Activated CD8-positive, alpha-beta memory T cell treated with anti-CD3 and anti-CD28 coated beads for 48 hours (primary cell): ENCODE measurements around the gene FXYD6.
A peak's percentile ranks its signal among the peaks of the same experiment; 100 is the strongest.

Source experiments
- DNase-seq, 3 experiments: peaks; one replicate each; pipeline ENCODE4 v3.0.0-alpha.2; 2020; ENCODE audit warnings: low read depth in 2 of 3, low spot score in 2 of 3

Gene FXYD6

DNA sequence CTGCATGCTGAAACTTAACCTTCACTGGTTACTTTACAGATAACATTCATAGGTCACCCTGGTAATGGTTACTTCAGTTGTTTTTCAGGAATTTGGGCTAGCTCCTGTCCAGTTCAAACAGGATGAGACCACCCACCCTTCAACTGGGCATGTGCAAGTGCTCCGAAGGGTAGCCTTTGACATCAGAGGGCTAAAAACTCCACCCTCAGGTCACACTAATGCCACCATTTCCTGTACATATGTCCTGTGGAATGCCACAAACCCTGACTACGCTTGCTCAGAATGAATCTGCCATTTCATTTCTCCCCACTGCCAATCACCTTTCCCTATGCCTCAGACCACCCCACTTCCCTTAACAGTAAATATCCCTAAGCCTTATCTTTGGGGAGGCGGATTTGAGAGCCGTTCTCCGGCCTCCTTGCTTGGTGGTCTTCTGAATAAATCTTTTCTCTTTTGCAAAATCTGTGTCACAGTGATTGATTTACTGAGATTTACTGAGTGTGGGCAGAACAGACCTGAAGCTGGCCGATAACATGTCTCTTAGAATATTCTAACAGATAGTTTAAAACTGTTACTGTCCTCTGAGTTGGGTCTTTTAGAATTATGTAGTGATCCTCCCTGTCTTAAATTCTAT is 26.6 kb downstream of the FXYD6 start:
- DNase-seq: no peak

DNA sequence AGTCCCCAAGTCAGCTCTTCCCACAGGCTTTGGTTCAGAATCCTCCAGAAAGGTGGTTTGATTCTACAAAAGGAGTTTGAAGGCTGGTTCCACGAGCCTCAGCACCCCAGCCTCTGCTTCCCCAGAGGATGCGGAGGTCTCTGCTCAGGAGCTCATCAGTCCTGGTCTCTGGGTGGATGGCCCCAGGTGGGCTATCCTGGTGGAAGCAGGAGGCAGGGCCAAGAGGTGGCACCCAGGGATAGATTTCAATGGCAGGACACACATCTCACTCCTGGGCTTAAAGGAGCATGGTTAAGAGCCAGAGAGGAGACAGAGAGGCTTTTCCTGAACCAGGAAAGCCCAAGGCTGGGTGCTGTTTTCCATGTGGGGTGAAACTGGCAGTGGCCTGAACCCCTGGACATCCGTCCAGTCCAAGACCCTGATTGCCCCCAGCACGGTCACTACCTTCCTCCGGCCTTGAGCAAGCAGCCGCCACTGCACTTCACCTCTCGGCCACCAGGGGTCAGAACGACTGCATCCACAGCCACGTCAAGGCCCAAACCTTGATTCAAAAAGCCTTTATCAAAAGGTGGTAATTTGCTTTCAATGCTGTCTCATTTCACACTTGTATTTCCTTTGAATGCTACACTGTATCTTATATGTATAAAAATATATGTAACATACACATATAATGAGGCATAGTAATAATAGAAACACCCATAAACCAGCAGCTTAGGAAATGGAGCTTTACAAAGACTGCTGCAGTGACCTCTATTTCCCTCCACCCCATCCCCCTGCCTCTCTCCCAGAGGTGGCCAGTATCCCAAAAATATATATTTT is 32.6 kb downstream of the FXYD6 start:
- DNase-seq: peak; percentile 43 to 90 (median 83)

DNA sequence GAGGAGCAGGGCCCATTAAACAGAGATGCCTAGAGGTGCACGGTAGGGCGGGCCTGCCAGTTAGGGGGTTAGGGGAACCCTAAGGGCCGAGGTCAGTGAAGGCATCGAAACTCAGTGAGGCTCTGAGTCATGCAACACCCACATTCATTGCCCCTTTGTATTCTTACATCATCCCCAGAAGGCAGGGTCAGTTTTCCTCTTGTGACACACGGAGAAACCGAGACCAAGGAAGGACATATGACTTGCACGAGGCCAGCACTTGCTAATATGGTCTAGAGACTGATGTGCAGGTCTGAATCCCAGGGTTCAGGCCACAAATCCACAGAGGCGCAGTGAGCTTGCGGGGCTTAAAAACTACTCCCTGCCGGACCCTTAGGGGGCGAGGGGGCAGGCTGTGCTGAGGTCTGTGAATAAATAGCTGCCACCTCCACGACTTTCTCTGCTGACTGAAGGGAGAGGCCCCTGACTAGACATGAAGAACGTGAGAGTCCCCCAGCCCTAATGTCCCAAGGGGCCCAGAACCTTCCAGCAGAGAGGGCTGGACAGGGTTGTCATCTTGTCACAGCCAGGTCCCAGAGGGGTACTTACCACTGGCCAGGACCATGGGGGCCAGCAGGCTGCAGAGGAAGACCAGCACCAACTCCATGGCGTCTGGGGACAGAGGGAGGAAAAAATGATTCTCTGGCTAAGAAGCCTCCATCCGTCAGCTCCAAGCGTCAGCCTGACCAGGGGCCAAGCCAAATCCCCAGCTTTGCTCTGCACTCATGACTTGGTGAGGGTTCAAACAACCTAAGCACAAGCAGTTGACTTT is 34.1 kb downstream of the FXYD6 start:
- DNase-seq: no peak

DNA sequence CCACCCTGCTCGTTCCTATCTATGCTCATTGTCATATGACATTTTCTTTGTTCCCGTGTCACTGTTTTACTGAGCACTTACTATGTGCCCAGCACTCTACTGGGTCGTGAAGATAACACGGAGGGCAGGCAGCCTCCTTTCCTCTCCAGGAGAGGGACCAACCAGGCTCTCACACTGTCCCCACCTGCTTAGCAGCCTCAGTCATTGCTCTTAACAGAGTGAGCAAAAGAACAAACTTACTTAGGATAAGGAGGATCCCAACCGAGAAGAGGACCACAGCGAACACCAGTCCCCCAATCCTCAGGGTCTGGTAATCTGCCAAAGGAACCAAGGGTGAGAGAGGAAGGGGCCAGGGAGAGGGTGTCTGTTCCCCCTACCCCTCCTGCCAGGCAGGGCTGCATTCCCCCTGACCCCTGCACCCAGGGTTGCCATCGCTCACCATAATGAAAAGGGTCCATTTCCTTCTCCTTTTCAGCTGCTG is 34.9 kb downstream of the FXYD6 start:
- DNase-seq: no peak

DNA sequence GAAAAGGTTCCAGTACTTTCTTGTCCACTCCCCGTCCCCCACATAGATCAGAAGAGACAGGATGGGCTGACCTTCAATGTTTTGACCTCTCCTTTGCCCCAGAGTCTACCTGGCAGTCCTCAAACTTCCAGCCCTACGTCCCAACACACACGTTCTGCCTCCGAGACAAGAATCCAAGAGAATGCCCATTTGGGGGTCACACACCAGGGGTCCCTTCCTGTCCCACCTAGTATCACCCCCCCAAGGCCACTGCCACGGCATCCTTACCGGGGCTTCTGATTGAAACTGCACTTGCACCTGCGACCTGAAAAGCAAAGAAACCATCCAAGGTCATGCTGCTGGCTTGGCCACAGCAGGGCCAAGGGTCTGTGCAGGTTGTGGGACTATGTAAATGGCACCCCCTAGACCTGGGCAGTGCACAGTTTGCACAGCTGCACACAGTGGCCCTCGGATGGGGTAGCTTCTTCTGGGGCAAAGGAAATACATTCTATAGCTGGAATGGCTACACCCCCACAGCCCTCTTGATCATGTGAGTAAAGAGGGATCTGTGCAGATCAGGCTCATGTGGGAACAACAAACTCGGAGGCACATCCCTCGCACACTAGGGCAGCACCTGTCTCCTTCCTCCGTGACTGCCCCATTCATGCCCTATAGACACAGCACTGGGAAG is 35.4 kb downstream of the FXYD6 start:
- no peak for DNase-seq

DNA sequence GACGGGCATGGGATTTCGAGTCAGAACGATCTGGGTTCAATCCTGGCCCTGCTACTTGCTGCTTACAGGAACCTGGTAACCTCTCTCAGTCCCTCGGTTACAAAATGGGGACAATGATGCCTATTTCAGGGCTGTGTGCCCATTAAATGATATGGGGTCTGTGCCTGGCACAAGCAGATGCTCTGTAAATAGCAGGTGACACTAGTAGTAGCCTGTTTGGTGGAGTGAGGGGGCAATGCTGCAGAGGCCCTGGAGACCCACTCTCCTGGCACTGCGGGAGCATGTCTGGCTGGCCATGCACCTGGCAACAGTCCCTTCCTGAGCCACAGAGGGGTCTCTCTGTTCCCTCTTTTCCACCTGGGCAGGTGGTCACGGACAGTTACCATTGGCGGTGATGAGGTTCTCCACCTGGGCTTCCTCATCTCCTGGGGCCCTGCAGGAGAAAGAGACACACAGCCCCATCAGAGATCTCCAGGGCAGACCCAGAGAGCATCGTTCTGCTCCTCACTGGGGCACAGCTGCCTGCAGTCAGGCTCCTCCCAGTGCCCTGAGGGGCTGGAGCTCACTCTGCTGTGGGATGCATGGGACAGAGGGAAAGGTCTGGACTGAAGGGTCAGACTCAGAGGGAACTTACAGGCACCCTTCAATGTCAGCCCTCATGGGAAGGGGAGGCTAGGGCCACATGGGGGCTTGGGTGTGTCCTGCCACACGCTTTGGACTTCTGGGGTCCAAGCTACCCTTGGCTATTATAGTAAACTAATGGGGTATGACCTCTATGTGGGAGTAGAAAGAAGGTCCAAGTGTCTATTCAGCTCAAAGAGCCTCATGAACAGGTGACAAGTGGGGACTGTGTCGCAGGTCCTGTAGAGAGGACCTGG is 36.3 kb downstream of the FXYD6 start:
- DNase-seq: no peak

DNA sequence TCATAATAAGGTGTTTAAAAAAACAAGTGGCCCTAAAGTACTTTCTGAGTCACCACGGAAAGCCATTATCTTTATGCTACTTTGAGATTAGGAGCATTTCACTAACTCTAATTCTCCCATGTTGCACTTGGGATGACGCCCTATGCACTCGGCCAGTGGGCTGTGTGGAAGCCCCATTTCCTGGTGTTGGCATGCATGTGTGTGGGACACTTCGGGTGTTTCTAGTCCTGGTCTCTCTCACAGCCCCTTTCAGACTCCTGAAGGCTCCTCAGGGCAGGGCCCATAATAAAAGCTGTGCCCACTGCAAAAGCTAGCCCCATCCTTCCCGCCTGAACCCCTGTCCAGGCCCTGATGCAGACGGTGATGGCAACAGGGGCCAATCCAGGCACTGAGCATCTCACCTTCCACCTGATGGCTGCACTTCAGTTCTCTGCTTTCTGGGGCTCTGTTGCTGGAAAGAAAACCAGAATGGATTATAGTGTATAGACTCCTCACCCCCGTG is 37.0 kb downstream of the FXYD6 start:
- DNase-seq: no peak

DNA sequence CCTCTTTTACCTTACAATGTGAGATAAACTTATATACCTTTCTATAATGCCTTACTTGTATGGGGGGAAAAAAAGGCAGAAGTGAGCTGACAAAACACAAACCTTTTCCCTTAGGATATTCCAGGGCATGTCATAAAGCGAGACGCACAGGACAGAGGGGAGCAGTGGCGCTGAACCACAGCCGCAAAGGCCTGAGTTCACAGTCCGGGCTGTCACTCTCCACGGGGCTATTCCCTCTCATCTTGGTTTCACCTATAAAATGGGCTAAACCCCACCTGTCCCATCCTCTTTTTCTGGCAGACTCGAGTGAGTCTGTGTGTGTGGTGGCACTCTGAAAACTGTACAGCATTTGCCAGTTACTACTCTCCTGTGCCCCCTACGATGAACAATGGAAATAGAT is 37.6 kb downstream of the FXYD6 start:
- no peak for DNase-seq

DNA sequence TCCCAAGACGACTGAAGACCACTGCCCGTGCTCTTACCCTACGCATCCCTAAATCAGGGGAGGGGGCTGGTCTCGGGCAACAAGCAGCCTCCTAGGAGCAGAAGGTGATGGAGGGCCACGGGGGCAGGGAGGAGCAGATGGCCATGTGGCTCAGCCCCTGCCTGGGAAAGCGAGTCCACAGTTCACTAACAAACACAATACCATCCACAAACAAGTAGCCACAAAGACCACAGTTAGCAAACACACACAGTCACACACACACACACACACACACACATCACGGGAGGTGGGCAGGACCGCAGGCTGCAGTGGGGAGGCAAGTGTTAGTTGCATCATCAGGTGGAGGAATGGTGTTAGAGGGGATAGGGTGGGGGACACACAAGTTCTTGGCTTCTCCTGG is 38.7 kb downstream of the FXYD6 start:
- no peak for DNase-seq

DNA sequence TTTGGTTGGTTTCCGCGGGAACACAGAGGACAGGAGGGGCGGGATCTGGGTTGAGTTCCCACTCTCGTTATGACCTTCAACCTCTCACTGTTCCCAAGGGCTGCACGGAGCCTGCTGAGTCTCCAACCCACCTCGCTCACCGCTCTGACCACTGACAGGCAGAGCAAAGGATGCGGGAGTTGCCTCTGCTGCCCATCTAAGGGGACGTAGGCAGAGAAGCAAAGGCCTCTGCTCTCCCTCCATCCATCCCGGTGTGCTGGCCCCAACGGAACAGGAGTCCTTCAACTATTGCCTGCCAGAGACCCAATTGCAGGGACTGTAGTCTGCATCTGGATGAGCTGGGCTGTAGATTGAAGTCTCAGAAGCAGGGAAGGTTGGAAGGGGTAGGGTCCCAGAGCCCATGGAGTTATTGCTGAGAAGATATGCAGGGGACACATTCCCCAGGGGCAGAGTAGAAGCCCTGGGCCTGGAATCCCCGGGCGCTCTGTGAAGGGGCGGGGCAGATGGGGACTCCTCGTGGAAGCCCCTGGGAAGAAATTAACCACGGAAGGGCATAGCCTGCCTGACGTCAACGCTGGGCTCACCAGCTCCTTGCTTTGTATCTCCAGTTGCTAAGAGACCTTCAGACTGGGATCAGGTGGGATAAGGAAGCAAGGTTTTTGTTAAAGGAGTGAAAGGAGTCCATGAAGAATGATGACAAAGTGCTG is 39.2 kb downstream of the FXYD6 start:
- DNase-seq: no peak

DNA sequence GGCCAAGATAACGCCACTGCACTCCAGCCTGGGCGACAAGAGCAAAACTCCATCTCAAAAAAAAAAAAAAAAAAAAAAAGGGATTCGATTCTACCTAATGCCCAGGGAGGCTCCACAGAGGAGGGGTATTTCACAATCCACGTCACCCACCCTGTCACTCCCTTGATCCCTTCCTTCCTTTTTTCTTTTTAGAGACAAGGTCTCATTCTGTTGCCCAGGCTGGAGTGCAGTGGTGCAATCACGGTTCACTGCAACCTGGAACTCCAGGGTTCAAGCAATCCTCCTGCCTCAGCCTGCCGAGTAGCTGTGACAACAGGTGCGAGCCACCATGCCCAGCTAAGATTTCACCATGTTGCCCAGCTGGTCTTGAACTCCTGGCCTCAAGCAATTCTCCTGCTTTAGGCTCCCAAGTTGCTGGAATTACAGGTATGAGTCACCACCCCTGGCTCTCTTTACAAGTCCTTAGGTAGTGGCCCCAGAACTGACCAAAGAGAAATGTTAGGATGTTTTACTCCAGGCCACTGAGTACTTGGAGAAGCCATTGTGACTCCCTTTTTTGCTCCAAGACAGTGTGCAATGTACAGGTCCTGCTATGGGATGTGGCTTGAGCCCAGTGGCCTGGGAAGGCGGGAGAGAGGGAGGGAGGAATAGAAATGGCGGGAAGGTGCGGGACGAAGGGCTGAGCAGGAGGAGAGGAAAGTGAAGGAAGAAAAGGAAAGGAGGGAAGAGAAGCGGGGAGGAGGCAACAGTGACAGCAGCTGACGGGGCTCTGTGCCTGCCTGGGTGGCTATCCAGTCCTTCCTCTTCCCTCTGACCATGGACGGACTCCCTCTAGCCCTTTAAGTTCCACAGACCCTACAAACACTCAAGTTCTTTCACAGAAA is 40.1 kb downstream of the FXYD6 start:
- DNase-seq: no peak

DNA sequence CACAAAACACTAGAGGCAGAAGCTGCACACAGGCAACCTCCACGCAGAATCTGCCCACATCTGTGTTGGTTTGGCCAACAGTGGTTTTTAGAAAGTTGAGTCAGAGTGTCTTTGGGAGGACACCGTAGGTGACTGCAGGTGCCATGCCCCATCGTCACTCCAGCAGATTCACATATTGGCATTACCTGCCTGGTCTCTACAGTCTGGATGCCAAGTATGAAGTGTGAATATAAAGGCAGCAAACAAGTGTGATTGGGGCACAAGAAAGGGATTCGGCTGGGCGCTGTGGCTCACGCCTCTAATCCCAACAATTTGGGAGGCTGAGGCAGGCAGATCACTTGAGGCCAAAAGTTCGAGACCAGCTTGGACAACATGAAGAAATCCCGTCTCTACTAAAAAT is 40.9 kb downstream of the FXYD6 start:
- no peak for DNase-seq

DNA sequence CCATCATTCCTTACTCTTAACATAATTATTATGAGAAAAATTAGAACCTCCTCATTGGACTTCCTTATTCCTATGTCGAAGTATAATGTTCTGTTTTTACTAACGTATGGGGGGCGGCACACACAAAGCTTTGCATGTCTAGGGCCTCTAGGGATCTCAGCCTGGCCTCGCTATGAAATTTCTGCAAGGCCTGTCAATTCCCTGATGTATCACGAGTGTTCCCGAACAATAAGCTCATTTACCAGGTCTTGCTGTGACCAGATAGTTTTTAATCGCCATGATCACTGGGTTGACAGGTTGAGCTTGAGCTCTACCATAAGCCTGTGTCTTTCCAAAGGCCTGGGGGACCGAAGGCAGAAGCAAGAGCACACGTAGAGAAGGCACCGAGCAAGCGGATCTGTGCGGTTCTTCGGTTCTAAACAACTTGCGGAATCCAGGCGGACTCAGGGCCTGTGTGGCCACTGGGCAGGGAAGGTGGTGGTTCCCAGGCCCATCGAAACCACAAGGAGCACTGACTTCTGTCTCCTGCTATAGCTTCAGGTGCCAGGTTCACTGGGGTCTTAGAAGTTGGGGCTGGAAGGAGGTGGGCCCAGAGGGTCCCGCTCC is 41.5 kb downstream of the FXYD6 start:
- DNase-seq: no peak

DNA sequence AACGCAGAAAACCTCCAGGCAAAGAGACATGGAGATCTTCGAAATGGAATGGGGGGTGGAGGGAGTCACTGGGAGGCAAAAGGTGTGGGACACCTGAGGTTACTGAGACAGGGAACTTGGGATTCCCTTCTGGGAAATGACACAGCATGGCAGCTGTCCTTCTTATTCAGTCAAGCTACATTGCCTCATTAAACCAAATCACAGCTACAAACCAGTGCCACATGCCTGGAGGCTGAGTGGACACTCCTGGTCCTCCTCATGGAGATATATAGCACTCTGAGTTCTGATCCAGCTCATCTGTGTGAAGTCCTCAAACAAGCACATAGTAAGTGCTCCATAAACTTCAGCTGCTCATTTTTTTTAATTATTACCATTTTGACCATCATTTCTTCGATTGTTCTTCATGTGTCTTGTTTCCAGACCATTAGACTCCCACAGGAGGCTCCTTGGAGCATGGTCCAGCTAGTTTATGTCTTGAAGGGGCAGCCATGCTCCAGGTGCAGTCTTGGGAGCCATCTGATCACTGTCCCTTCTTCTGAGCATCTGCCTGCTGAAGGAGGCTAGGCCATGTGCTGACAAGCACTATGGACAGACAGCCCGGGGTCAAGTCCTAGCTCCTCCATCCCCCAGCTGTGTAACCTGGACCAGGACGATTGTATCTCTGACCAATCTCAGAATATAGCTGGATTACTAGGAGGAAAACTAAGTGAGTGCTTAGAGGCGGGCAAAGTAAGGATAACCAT is 42.2 kb downstream of the FXYD6 start:
- DNase-seq: no peak

DNA sequence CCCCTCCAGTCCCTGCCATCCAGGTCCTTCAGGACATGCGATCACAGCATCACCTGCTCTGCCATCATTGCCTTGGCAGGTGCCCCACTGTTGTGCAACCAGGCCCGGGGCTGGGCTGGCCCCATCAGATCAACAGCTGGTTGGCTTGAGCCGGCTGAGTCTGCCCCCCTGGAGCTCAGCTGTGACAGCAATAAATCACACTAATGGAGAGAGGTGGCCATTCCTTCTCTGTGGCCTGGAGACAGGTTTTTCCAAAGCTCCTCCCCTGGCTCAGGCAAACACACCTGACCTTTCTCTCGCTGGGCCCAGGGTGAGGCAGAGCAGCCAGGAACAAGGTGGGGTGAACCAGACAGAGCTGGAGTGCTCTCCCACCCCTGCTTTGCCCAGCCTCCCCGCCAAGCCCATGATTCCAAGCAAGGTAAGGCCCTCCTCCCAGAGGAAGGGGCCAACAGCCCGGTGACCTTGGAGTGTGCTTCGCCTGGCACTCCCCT is 43.0 kb downstream of the FXYD6 start:
- DNase-seq: no peak

DNA sequence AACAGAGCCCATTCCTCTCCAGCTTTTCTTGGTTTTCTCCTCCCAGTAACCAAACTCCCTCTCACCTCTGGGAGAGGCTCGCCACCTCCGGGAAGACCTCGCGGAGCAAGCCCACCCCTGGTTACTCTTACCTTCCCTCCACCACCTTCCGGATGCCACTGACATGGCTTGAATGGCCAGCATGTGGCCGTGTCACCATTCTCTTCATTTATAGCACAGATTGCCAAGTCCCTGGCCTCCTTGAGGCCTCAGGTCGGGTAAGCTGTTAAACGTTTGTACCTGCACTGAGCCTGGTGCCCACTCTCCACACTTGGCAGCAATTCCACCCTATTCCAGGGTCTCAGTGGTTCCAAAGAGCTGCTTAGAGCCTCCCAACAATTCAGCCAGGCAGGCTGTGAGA is 43.9 kb downstream of the FXYD6 start:
- no peak for DNase-seq
